Thyroid gland (tissue), 4 donors: ENCODE data around the gene CRACR2B.

ENCODE experiments used
- CTCF ChIP-seq, 6 experiments: fragments of 200-600 bp in 3 of 6; fragments of 450-650 bp in 3 of 6; sonication (generic) in 3 of 6; IDR thresholded peaks; one replicate each; pipeline ENCODE4 v1.5.1; 2016 to 2019; ENCODE audit warnings: antibody characterized with exemption in 6 of 6, mild to moderate bottlenecking in 2 of 6, inconsistent platforms in 1 of 6, moderate library complexity in 1 of 6
- POLR2A ChIP-seq, 2 donors: fragments of 450-650 bp; IDR thresholded peaks; one replicate each; pipeline ENCODE4 v1.6.1; 2017; ENCODE audit warnings: antibody characterized with exemption in 2 of 2, mild to moderate bottlenecking in 2 of 2, moderate library complexity in 1 of 2

GRCh38 chr11:831961-832528 lies 4.3 kb downstream of the CRACR2B start:
- TF ChIP-seq POLR2A (IDR thresholded peaks at IDR 0.05) (no peak), CTCF (IDR thresholded peaks at IDR 0.05) (no peak)
